ENCODE data around the gene RPTN.

DNA sequence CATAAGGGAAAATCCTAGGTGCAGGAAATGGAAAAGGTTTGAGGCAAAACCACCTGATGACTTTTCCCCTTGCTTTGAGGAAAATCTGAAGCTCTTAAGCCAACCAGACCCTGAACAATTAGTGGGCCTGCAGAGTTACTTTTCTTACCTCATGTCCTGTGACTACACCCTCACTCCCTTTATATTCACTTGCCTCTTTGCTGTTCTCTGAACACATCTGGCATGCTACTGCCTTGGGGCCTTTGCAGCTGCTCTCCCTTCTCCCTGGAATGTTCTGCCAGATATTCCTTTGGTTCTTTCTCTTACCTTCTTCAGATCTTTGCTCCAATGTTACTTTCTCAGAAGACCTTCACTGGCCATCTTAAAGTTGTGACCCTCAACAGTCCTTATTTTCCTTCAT lies 21.8 kb downstream of the RPTN start:
- TF ChIP-seq, protein P1, sequence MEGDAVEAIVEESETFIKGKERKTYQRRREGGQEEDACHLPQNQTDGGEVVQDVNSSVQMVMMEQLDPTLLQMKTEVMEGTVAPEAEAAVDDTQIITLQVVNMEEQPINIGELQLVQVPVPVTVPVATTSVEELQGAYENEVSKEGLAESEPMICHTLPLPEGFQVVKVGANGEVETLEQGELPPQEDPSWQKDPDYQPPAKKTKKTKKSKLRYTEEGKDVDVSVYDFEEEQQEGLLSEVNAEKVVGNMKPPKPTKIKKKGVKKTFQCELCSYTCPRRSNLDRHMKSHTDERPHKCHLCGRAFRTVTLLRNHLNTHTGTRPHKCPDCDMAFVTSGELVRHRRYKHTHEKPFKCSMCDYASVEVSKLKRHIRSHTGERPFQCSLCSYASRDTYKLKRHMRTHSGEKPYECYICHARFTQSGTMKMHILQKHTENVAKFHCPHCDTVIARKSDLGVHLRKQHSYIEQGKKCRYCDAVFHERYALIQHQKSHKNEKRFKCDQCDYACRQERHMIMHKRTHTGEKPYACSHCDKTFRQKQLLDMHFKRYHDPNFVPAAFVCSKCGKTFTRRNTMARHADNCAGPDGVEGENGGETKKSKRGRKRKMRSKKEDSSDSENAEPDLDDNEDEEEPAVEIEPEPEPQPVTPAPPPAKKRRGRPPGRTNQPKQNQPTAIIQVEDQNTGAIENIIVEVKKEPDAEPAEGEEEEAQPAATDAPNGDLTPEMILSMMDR (IDR thresholded peaks at IDR 0.05): no peak
- no peak for TF ChIP-seq ZFX (IDR thresholded peaks at IDR 0.05; ENCODE audit: borderline replicate concordance)

All from 22Rv1 (cell line).